NCI-H510A treated with DMSO at 0.1 percent for 48 hours (cell line): ENCODE measurements around the gene TOX2.

Experiments used
- DNase-seq: peaks from one replicate; lab custom pipeline; 2025; lab: John Stamatoyannopoulos, UW

The TOX2 gene

GRCh38 chr20:43940518-43941225 is 26.0 kb downstream of the TOX2 start:
- peak; percentile 33 for DNase-seq

GRCh38 chr20:43941476-43942200 is 27.0 kb downstream of the TOX2 start:
- peak; percentile 56 for DNase-seq

GRCh38 chr20:43942201-43942590 is 27.5 kb downstream of the TOX2 start:
- DNase-seq: peak; percentile 38

- peak; percentile 66 for DNase-seq
Observed at GRCh38 chr20:43942667-43943285, 28.1 kb downstream of the TOX2 start.

- no peak for DNase-seq
Observed at GRCh38 chr20:43943725-43944124, 29.1 kb downstream of the TOX2 start.

GRCh38 chr20:43944653-43945235 is 30.1 kb downstream of the TOX2 start:
- DNase-seq: no peak

GRCh38 chr20:43945391-43946205 is 30.9 kb downstream of the TOX2 start:
- DNase-seq: no peak

GRCh38 chr20:43946206-43946491 is 31.5 kb downstream of the TOX2 start:
- DNase-seq: no peak

- no peak for DNase-seq
Observed at GRCh38 chr20:43946659-43947315, 32.1 kb downstream of the TOX2 start.

GRCh38 chr20:43947316-43947710 is 32.7 kb downstream of the TOX2 start:
- DNase-seq: no peak

- no peak for DNase-seq
Observed at GRCh38 chr20:43948455-43948854, 33.8 kb downstream of the TOX2 start.

- no peak for DNase-seq
Observed at GRCh38 chr20:43949248-43949647, 34.6 kb downstream of the TOX2 start.

- no peak for DNase-seq
Observed at GRCh38 chr20:43949741-43950618, 35.3 kb downstream of the TOX2 start.

- no peak for DNase-seq
Observed at GRCh38 chr20:43953919-43954592, 39.4 kb downstream of the TOX2 start.

GRCh38 chr20:43954704-43955061 is 40.0 kb downstream of the TOX2 start:
- DNase-seq: no peak

GRCh38 chr20:43955062-43955749 is 40.6 kb downstream of the TOX2 start:
- no peak for DNase-seq

- DNase-seq: no peak
Observed at GRCh38 chr20:43955750-43956191, 41.1 kb downstream of the TOX2 start.

- DNase-seq: no peak
Observed at GRCh38 chr20:43957392-43957791, 42.7 kb downstream of the TOX2 start.

GRCh38 chr20:43958626-43959025 is 44.0 kb downstream of the TOX2 start:
- no peak for DNase-seq
